ENCODE results near the gene SNRNP40. TPM values are rescaled to one million over a fixed set of nuclear protein-coding genes. Genes with fewer than 3 reads are reported as not detected.

SNRNP40 gene
- total and polyA plus RNA-seq, 2 of the 13 experiments (the other 11 are each of a cell fraction or from before 2014, with no cell fraction given): 51.0 to 147 TPM

DNA sequence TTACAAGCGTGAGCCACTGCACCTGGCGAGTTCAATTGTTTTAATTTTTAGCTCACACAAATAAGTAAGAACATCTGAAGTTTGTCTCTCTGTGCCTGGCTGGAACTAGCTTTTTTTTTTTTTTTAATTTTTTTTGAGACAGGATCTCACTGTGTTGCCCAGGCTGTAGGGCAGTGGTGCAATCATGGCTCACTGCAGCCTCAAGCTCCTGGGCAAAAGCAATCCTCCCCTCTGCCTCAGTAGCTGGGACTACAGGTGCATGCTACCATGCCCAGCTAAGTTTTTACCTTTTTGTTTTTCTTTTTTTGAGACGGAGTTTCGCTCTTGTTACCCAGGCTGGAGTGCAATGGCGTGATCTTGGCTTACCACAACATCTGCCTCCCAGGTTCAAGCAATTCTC is 64.8 kb downstream of the SNRNP40 start:
- no peak for DNase-seq (ENCODE audit: low spot score)
- CTCF ChIA-PET (ENCODE audit: low intra/inter-chr PET ratio, low total read pairs): no interaction called here
- Histone ChIP-seq H3K36me3 (replicated peaks in 1 of 2; ENCODE audit: control insufficient read depth in 1 of 2, insufficient read depth in 2 of 2, low read length in 2 of 2) (no peaks in the 10 kb centered on the region), H3K27ac (ENCODE audit: extremely low read length, insufficient read depth, low read length) (no peak overlapping the region), H3K79me2 (ENCODE audit: insufficient read depth, low read length) (no peaks in the 10 kb centered on the region), H3K4me2 (ENCODE audit: low read depth, low read length) (no peak overlapping the region), H4K20me1 (ENCODE audit: insufficient read depth, low read length) (no peaks in the 10 kb centered on the region), H3K4me1 (ENCODE audit: insufficient read depth, low read length) (no peaks in the 10 kb centered on the region), H3K9ac (ENCODE audit: insufficient read depth, low read depth, low read length) (no peak overlapping the region), H3K4me3 (replicated peaks in 1 of 3; ENCODE audit: insufficient read depth in 1 of 3, low read depth in 2 of 3, low read length in 3 of 3) (no peak overlapping the region), H3K9me3 (ENCODE audit: low read length) (no peaks in the 10 kb centered on the region), H2AFZ (ENCODE audit: low read length) (no peak overlapping the region), H3K27me3 (ENCODE audit: control insufficient read depth in 1 of 2, insufficient read depth in 2 of 2, low read length in 2 of 2) (peaks cover 1 to 22% of the 10 kb centered on the region in 2 experiments; a peak in 3 of 5 replicates)
- in situ Hi-C loops (cut with HindIII; ENCODE audit: extremely low pct_ligation_motif_present, low pct_unique_long_range_greater_than_20kb): no loop called here
- TF ChIP-seq ZNF292 (CRISPR knock-in tag; IDR thresholded peaks at IDR 0.05; ENCODE audit: borderline replicate concordance, low read depth) (no peak), ZNF639 (CRISPR knock-in tag; conservative IDR thresholded peaks at IDR 0.05) (no peak), MAFF (IDR thresholded peaks at IDR 0.05; ENCODE audit: low read depth, low read length) (no peak), SP1 (IDR thresholded peaks at IDR 0.05) (no peak), SP1 (CRISPR knock-in tag; IDR thresholded peaks at IDR 0.05) (no peak), CREM (IDR thresholded peaks at IDR 0.05) (no peak), CREM (CRISPR knock-in tag; IDR thresholded peaks at IDR 0.05) (no peak), MZF1 (CRISPR knock-in tag; IDR thresholded peaks at IDR 0.05; ENCODE audit: borderline replicate concordance) (no peak), ISL2 (CRISPR knock-in tag; IDR thresholded peaks at IDR 0.05) (no peak), SPEN (CRISPR knock-in tag; IDR thresholded peaks at IDR 0.05; ENCODE audit: low read depth) (no peak), ZNF24 (IDR thresholded peaks at IDR 0.05) (no peak), MXI1 (IDR thresholded peaks at IDR 0.05; ENCODE audit: borderline replicate concordance, low read depth, low read length) (no peak), ZNF512B (CRISPR knock-in tag; IDR thresholded peaks at IDR 0.05; ENCODE audit: borderline replicate concordance) (no peak), BORCS8-MEF2B (CRISPR knock-in tag; IDR thresholded peaks at IDR 0.05) (no peak)
- TF ChIP-seq, protein P1, sequence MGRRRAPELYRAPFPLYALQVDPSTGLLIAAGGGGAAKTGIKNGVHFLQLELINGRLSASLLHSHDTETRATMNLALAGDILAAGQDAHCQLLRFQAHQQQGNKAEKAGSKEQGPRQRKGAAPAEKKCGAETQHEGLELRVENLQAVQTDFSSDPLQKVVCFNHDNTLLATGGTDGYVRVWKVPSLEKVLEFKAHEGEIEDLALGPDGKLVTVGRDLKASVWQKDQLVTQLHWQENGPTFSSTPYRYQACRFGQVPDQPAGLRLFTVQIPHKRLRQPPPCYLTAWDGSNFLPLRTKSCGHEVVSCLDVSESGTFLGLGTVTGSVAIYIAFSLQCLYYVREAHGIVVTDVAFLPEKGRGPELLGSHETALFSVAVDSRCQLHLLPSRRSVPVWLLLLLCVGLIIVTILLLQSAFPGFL (CRISPR knock-in tag; IDR thresholded peaks at IDR 0.05): no peak
- TF ChIP-seq, protein P2, sequence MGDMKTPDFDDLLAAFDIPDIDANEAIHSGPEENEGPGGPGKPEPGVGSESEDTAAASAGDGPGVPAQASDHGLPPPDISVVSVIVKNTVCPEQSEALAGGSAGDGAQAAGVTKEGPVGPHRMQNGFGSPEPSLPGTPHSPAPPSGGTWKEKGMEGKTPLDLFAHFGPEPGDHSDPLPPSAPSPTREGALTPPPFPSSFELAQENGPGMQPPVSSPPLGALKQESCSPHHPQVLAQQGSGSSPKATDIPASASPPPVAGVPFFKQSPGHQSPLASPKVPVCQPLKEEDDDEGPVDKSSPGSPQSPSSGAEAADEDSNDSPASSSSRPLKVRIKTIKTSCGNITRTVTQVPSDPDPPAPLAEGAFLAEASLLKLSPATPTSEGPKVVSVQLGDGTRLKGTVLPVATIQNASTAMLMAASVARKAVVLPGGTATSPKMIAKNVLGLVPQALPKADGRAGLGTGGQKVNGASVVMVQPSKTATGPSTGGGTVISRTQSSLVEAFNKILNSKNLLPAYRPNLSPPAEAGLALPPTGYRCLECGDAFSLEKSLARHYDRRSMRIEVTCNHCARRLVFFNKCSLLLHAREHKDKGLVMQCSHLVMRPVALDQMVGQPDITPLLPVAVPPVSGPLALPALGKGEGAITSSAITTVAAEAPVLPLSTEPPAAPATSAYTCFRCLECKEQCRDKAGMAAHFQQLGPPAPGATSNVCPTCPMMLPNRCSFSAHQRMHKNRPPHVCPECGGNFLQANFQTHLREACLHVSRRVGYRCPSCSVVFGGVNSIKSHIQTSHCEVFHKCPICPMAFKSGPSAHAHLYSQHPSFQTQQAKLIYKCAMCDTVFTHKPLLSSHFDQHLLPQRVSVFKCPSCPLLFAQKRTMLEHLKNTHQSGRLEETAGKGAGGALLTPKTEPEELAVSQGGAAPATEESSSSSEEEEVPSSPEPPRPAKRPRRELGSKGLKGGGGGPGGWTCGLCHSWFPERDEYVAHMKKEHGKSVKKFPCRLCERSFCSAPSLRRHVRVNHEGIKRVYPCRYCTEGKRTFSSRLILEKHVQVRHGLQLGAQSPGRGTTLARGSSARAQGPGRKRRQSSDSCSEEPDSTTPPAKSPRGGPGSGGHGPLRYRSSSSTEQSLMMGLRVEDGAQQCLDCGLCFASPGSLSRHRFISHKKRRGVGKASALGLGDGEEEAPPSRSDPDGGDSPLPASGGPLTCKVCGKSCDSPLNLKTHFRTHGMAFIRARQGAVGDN (CRISPR knock-in tag; IDR thresholded peaks at IDR 0.05): no peak
- TF ChIP-seq, protein P3, sequence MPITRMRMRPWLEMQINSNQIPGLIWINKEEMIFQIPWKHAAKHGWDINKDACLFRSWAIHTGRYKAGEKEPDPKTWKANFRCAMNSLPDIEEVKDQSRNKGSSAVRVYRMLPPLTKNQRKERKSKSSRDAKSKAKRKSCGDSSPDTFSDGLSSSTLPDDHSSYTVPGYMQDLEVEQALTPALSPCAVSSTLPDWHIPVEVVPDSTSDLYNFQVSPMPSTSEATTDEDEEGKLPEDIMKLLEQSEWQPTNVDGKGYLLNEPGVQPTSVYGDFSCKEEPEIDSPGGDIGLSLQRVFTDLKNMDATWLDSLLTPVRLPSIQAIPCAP (CRISPR knock-in tag; IDR thresholded peaks at IDR 0.05; ENCODE audit: low read depth): no peak
- intact Hi-C loops (cut with micrococcal nuclease; ENCODE audit: unreplicated experiment): no loop called here
- no peak for ATAC-seq
- WGBS (ENCODE audit: low lambda C conversion rate): 63% methylated on average over 5 of the region's 5 CpGs
- FAIRE-seq: no peak
- POLR2A ChIA-PET: no interaction called here
- no TSS peak for BruUV-seq (replicated peaks)

All from HepG2 (cell line).